ENCODE measurements around the gene RBM14. TPM values are rescaled to one million over a fixed set of nuclear protein-coding genes. Genes with fewer than 3 reads are reported as not detected.

The RBM14 gene
- total RNA-seq, 6 donors from 2014 or later = 45.7 to 114 (median 73.1) TPM

DNA sequence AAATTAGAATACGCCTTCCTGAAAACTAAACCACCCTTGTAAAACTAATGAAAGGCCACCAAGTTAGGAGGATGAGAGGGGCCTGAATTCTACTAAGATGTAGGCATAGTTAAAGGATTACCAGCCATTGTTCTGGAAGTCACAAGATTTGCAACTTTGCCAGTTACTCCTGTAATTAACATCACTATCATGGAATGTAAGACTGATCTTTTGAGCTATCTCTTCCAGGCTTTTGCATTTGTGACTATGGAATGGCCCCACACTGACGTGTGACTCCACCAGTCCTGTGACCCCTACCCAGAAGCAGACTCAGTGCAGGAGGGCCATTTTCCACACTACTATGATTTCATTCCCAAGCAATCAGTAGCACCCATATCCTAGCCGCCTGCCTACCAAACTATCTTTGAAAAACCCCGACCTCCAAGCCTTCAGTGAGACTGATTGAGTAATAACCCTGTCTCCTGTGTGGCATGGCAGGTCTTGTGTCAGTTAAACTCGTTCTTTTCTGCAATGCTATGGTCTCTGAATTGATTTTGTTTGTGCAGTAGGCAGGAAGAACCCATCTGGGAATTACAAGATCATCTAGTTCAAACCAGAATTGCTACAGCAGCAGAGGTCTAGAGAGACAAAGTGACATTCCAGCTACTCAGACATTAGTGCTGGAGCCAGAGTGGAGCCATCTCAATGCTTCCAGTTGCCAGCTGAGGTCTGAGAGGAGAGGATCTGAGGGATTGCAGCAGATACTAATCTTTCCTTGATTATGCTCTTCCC lies 46.2 kb upstream of the RBM14 start:
- DNase-seq (no peak), ATAC-seq (ENCODE audit: low FRiP score in 2 of 2) (no peak)
- H3K4me1 ChIP-seq = peaks cover 10 to 17% (median 12%) of the 10 kb centered on the region in 4 donors
- no peak overlapping the region for H3K27ac ChIP-seq
- H3K36me3 ChIP-seq = peaks cover 0 to 8% (median 0%) of the 10 kb centered on the region in 4 donors
- H3K9me3 ChIP-seq = no peaks in the 10 kb centered on the region
- TF ChIP-seq CTCF (IDR thresholded peaks at IDR 0.05) = no peak
- TF ChIP-seq EP300 (IDR thresholded peaks at IDR 0.05) = no peak
- TF ChIP-seq POLR2A (IDR thresholded peaks at IDR 0.05) = no peak
- no peak for TF ChIP-seq POLR2AphosphoS5 (IDR thresholded peaks at IDR 0.05)
- 58 to 66% methylated on average over 5 of the region's 5 CpGs for WGBS, 2 donors
- no peak overlapping the region for H3K4me3 ChIP-seq
- H3K27me3 ChIP-seq = no peaks in the 10 kb centered on the region

GRCh38 chr11:66570850-66571180 lies 45.6 kb upstream of the RBM14 start:
- TF ChIP-seq EP300 (IDR thresholded peaks at IDR 0.05) (no peak), POLR2AphosphoS5 (IDR thresholded peaks at IDR 0.05) (no peak), POLR2A (IDR thresholded peaks at IDR 0.05) (no peak), CTCF (IDR thresholded peaks at IDR 0.05) (no peak)
- no peaks in the 10 kb centered on the region for H3K9me3 ChIP-seq
- ATAC-seq (ENCODE audit: low FRiP score in 2 of 2) = no peak
- no peak overlapping the region for H3K27ac ChIP-seq
- H3K4me1 ChIP-seq = peaks cover 10 to 17% (median 12%) of the 10 kb centered on the region in 4 donors
- no peak for DNase-seq
- 70% methylated on average over 2 of the region's 2 CpGs for WGBS, 2 donors
- H3K4me3 ChIP-seq = no peak overlapping the region
- no peaks in the 10 kb centered on the region for H3K27me3 ChIP-seq
- peaks cover 0 to 3% (median 0%) of the 10 kb centered on the region in 4 donors for H3K36me3 ChIP-seq

GRCh38 chr11:66579017-66579606 lies 37.3 kb upstream of the RBM14 start:
- TF ChIP-seq CTCF (IDR thresholded peaks at IDR 0.05) = peak; percentile 77 to 88 (median 86)
- TF ChIP-seq POLR2A (IDR thresholded peaks at IDR 0.05) = no peak
- Histone ChIP-seq H3K27ac (no peak overlapping the region), H3K27me3 (no peaks in the 10 kb centered on the region)

DNA sequence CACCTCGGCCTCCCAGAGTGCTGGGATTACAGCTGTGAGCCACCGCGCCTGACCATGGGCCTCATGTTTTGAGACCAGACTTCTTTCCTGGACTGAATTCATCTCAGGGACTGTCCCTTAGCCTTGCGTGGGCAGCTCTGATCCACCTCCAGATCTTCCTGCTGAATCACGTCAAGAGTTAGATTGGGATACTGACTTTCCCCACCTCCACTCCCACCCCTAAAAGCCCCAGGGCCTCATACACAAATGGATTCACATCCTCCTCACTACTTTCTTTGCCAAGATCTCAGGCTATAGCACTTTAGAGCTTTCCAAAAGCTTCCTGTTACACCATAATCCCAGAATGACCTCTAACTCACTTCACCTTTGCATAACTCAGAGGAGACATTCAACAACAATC lies 35.6 kb upstream of the RBM14 start:
- TF ChIP-seq EP300 (IDR thresholded peaks at IDR 0.05) (no peak), POLR2AphosphoS5 (IDR thresholded peaks at IDR 0.05) (no peak), POLR2A (IDR thresholded peaks at IDR 0.05) (no peak), CTCF (IDR thresholded peaks at IDR 0.05) (no peak)
- no peaks in the 10 kb centered on the region for H3K36me3 ChIP-seq
- WGBS, 2 donors = 83 to 90% methylated on average over 5 of the region's 5 CpGs
- H3K4me3 ChIP-seq = no peak overlapping the region
- no peak overlapping the region for H3K27ac ChIP-seq
- peaks cover 3 to 8% (median 5%) of the 10 kb centered on the region in 4 donors for H3K4me1 ChIP-seq
- ATAC-seq (ENCODE audit: low FRiP score in 2 of 2) = no peak
- no peak for DNase-seq
- no peaks in the 10 kb centered on the region for H3K27me3 ChIP-seq
- H3K9me3 ChIP-seq = no peaks in the 10 kb centered on the region

More at GRCh38 chr11:66579017-66579606, 37.3 kb upstream of the RBM14 start:
- no peak overlapping the region for H3K4me3 ChIP-seq
- ATAC-seq (ENCODE audit: low FRiP score in 2 of 2) (peak; percentile 80 to 97), DNase-seq (peak; percentile 83 to 87)
- H3K4me1 ChIP-seq = peaks cover 3 to 8% (median 5%) of the 10 kb centered on the region in 4 donors
- no peaks in the 10 kb centered on the region for H3K36me3 ChIP-seq
- WGBS, 2 donors = 16 to 24% methylated on average over 17 to 25 of the region's 25 CpGs
- H3K9me3 ChIP-seq = no peaks in the 10 kb centered on the region
